ENCODE measurements around the gene PHETA1.

DNA sequence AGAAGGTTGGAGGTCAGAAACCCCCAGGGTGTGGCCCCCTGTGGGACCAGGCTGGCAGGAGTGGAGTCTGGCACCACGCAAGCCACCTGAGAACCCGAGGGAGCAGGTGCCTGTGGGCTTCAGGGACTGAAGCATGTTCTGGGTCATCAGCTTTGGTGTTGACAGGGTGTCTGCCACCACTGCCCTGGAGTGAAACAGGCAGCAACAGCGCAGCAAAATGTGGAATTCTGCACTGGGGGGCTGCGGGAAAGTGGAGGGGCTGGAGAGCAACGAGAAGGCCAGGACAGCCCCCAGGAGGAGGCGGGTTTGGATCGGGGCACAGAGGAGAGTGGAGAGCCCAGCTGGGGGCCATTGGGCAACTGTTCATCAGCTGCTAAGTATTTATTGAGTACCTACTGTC, 15.9 kb downstream of the PHETA1 start:
- TF ChIP-seq, protein P1, sequence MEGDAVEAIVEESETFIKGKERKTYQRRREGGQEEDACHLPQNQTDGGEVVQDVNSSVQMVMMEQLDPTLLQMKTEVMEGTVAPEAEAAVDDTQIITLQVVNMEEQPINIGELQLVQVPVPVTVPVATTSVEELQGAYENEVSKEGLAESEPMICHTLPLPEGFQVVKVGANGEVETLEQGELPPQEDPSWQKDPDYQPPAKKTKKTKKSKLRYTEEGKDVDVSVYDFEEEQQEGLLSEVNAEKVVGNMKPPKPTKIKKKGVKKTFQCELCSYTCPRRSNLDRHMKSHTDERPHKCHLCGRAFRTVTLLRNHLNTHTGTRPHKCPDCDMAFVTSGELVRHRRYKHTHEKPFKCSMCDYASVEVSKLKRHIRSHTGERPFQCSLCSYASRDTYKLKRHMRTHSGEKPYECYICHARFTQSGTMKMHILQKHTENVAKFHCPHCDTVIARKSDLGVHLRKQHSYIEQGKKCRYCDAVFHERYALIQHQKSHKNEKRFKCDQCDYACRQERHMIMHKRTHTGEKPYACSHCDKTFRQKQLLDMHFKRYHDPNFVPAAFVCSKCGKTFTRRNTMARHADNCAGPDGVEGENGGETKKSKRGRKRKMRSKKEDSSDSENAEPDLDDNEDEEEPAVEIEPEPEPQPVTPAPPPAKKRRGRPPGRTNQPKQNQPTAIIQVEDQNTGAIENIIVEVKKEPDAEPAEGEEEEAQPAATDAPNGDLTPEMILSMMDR (IDR thresholded peaks at IDR 0.05), result no peak
- TF ChIP-seq POLR2A (IDR thresholded peaks at IDR 0.05), result no peak
- TF ChIP-seq POLR2AphosphoS5 (IDR thresholded peaks at IDR 0.05; ENCODE audit: insufficient read depth in 1 of 2, low read depth in 1 of 2), result no peak

All from vagina (tissue), 2 donors.